C4-2B (cell line): ENCODE measurements around the gene INSRR.

Experiments
- ZFX ChIP-seq: fragments of 450-650 bp; IDR thresholded peaks from 2 replicates; pipeline ENCODE4 v1.6.1; 2017
- TF ChIP-seq, protein P1 (sequence below): fragments of 450-650 bp; conservative IDR thresholded peaks from 2 replicates; pipeline ENCODE4 v1.5.1; 2017; ENCODE audit warnings: mild to moderate bottlenecking

DNA sequence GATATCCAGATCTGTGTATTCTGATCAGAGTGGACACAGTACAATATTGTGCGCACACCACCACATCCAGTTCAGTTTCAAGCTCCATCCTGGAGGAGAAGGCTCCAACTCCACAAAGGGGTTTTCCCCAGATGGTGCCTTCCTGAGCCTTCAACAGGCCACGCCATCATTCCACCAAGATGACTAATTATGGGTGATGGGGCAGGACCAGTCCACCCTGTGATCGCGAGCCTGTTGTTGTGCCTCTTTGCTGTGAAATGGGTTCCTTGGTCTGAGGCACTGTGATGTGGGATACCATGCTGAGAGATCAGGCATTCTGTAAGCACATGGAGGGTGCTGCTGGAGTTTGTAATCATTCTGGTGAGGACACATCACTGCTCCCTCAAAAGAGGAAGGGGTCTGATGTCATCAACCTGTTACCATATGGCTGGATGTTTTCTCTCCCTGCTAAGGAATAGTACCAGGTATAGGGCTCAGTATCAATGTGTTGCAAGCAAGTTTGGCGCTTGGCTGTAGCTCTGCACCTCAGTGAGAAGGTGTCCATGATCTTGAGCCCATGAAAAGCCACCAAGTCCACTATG, 35.6 kb downstream of the INSRR start:
- TF ChIP-seq ZFX, result no peak
- TF ChIP-seq, protein P1, sequence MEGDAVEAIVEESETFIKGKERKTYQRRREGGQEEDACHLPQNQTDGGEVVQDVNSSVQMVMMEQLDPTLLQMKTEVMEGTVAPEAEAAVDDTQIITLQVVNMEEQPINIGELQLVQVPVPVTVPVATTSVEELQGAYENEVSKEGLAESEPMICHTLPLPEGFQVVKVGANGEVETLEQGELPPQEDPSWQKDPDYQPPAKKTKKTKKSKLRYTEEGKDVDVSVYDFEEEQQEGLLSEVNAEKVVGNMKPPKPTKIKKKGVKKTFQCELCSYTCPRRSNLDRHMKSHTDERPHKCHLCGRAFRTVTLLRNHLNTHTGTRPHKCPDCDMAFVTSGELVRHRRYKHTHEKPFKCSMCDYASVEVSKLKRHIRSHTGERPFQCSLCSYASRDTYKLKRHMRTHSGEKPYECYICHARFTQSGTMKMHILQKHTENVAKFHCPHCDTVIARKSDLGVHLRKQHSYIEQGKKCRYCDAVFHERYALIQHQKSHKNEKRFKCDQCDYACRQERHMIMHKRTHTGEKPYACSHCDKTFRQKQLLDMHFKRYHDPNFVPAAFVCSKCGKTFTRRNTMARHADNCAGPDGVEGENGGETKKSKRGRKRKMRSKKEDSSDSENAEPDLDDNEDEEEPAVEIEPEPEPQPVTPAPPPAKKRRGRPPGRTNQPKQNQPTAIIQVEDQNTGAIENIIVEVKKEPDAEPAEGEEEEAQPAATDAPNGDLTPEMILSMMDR, result no peak
